Osteocyte (in vitro differentiated cells): ENCODE measurements around the gene SPIN1. TPM values are rescaled to one million over a fixed set of nuclear protein-coding genes. Genes with fewer than 3 reads are reported as not detected.

Source experiments
- DNase-seq: peaks from one replicate; pipeline ENCODE4 v3.0.0; 2021; ENCODE audit warnings: mixed read lengths; ENCODE audit not compliant: unreplicated experiment; ENCODE audit errors: extremely low spot score
- H3K27ac Mint-ChIP-seq: one replicate; pipeline ENCODE4 v1.8.0; 2021; ENCODE audit warnings: mild to moderate bottlenecking, mixed read lengths; ENCODE audit not compliant: unreplicated experiment
- H3K27me3 Mint-ChIP-seq: one replicate; pipeline ENCODE4 v1.8.0; 2021; ENCODE audit warnings: mixed read lengths; ENCODE audit not compliant: unreplicated experiment
- H3K36me3 Mint-ChIP-seq: one replicate; pipeline ENCODE4 v1.8.0; 2021; ENCODE audit warnings: mixed read lengths; ENCODE audit not compliant: unreplicated experiment
- H3K4me1 Mint-ChIP-seq: one replicate; pipeline ENCODE4 v1.8.0; 2021; ENCODE audit warnings: mixed read lengths; ENCODE audit not compliant: unreplicated experiment
- H3K4me3 Mint-ChIP-seq: one replicate; pipeline ENCODE4 v1.8.0; 2021; ENCODE audit warnings: mild to moderate bottlenecking, moderate library complexity, mixed read lengths; ENCODE audit not compliant: unreplicated experiment
- H3K9me3 Mint-ChIP-seq: one replicate; pipeline ENCODE4 v1.8.0; 2021; ENCODE audit warnings: mixed read lengths; ENCODE audit not compliant: unreplicated experiment
- total RNA-seq: library from RNA; stranded (reverse); gene quantifications from 2 replicates; pipeline ENCODE4 v1.2.1, GENCODE V29; 2021
- TF ChIP-seq, protein P1 (sequence below): fragments of 200-600 bp; sonication (generic); IDR thresholded peaks from 2 replicates; pipeline ENCODE4 v1.5.0; 2021; ENCODE audit warnings: antibody characterized with exemption, mild to moderate bottlenecking, moderate library complexity

SPIN1 gene
- total RNA-seq, 1 donor from 2014 or later: 115 TPM

GRCh38 chr9:88441301-88442007, 53.2 kb downstream of the SPIN1 start:
- no peak for DNase-seq
- Mint-ChIP-seq H3K27ac (no peak overlapping the region), H3K4me3 (no peak overlapping the region), H3K27me3 (no peaks in the 10 kb centered on the region), H3K36me3 (peaks cover 31% of the 10 kb centered on the region), H3K9me3 (peaks cover 7% of the 10 kb centered on the region), H3K4me1 (peaks cover 11% of the 10 kb centered on the region)
- TF ChIP-seq, protein P1, sequence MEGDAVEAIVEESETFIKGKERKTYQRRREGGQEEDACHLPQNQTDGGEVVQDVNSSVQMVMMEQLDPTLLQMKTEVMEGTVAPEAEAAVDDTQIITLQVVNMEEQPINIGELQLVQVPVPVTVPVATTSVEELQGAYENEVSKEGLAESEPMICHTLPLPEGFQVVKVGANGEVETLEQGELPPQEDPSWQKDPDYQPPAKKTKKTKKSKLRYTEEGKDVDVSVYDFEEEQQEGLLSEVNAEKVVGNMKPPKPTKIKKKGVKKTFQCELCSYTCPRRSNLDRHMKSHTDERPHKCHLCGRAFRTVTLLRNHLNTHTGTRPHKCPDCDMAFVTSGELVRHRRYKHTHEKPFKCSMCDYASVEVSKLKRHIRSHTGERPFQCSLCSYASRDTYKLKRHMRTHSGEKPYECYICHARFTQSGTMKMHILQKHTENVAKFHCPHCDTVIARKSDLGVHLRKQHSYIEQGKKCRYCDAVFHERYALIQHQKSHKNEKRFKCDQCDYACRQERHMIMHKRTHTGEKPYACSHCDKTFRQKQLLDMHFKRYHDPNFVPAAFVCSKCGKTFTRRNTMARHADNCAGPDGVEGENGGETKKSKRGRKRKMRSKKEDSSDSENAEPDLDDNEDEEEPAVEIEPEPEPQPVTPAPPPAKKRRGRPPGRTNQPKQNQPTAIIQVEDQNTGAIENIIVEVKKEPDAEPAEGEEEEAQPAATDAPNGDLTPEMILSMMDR: no peak

DNA sequence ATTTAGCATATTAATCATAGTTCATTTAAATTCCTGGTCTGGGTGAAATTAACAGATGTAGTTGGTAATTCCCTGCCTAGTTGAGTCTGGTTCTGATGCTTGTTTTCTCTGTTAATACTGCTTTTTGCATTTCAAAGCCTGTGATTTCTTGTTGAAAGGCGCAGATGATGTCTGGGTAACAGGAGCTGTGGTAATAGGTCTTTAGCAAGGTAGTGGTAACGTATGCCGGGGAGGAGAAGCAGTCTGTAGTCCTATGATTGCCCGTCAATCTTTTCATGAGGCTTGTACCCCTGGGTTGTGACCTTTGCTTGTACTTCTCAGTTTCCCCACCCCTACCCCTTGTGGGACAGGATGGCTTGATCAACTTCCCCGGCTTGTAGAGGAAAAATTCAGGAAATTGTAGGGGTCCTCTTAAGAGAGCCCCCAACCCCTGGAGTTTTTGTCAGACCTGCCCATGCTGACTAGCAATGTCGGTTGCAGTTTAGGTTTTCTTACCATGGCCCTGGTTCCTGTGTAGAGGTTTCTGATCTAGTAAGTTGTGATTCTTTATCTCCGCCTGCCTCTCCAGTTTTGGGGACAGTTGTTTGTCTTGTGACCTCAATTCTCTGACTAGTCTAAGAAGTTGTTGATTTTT, 55.4 kb downstream of the SPIN1 start:
- Mint-ChIP-seq H3K27ac (peak overlapping the region; percentile 32), H3K4me1 (peaks cover 10% of the 10 kb centered on the region), H3K9me3 (peaks cover 7% of the 10 kb centered on the region), H3K36me3 (peaks cover 17% of the 10 kb centered on the region), H3K4me3 (no peak overlapping the region), H3K27me3 (no peaks in the 10 kb centered on the region)
- DNase-seq: no peak
- TF ChIP-seq, protein P1: no peak

GRCh38 chr9:88446728-88447127, 58.5 kb downstream of the SPIN1 start:
- Mint-ChIP-seq H3K27me3 (no peaks in the 10 kb centered on the region), H3K9me3 (peaks cover 7% of the 10 kb centered on the region), H3K27ac (no peak overlapping the region), H3K4me3 (no peak overlapping the region), H3K4me1 (peaks cover 10% of the 10 kb centered on the region), H3K36me3 (peaks cover 30% of the 10 kb centered on the region)
- no peak for DNase-seq
- TF ChIP-seq, protein P1: no peak

DNA sequence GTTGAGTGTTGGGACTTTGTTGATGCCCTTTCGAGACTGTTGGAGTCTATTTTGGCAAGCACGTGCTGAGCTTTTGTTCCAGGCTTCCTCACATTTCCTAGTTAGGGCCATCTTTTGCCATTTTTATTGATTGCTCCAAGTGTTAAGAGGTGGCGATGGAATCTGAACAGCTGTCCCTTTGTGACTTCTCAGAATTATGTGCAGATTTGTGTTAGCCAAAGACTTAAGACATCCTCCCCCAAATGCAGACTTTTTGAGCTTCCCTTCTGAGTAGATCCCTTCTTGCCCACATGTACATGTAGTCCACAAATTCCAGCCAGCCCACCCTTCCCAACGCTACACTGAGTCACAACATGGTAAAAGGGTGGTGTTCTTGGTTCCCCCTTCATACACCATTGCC, 59.2 kb downstream of the SPIN1 start:
- Mint-ChIP-seq H3K27me3 (no peaks in the 10 kb centered on the region), H3K36me3 (peaks cover 28% of the 10 kb centered on the region), H3K4me3 (no peak overlapping the region), H3K9me3 (peaks cover 7% of the 10 kb centered on the region), H3K4me1 (peaks cover 6% of the 10 kb centered on the region), H3K27ac (no peak overlapping the region)
- TF ChIP-seq, protein P1: no peak
- DNase-seq: no peak

DNA sequence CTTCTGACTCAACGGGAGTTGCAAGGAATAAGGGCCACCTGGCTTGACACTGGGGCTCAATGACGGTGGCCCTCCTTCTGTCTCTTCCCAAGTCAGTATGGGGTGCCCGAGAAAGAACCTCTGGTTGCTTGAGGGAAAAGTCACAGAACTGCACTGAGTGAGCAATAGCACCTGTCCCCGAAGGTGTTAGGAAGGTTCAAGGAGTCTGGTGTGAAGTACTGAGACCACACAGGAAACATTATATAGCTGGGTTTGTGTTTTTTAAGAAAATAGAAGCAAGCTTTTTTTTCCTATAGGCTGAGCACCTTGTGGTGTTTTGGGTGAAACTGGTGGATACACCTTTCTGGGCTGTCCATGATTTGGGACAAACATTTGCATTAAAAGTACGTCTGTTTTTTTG, 62.9 kb downstream of the SPIN1 start:
- Mint-ChIP-seq H3K4me1 (no peaks in the 10 kb centered on the region), H3K4me3 (no peak overlapping the region), H3K9me3 (peaks cover under 1% of the 10 kb centered on the region), H3K27ac (no peak overlapping the region), H3K36me3 (peaks cover 27% of the 10 kb centered on the region), H3K27me3 (no peaks in the 10 kb centered on the region)
- no peak for DNase-seq
- TF ChIP-seq, protein P1: no peak
